HG02973 (cell line): Measurements from ENCODE around the gene LRR1.
"Not testable (repeated sequence)": the region's sequence is repeated elsewhere in the genome, so short reads cannot be mapped to it uniquely, and the experiment has no call there.

Source experiments
- ATAC-seq: cut with Tn5 transposase; IDR thresholded peaks from one replicate; pipeline ENCODE4 v1.9.1; 2021; ENCODE audit warnings: moderate library complexity; ENCODE audit not compliant: unreplicated experiment

The LRR1 gene

GRCh38 chr14:49598485-49599300 lies at the start of gene LRR1:
LRR1 (plus strand) TSS chr14:49598940; CDS start chr14:49599021, 81 bp downstream.
- peak; percentile 46 for ATAC-seq

GRCh38 chr14:49549446-49549845 lies 49.3 kb upstream of the LRR1 start:
- ATAC-seq = no peak

GRCh38 chr14:49549881-49550280 lies 48.9 kb upstream of the LRR1 start:
- ATAC-seq = no peak

GRCh38 chr14:49550286-49551184 lies 48.2 kb upstream of the LRR1 start:
- no peak for ATAC-seq

GRCh38 chr14:49551569-49551968 lies 47.2 kb upstream of the LRR1 start:
- ATAC-seq = no peak

- no peak for ATAC-seq
These were observed 45.6 kb upstream of the LRR1 start for GRCh38 chr14:49553106-49553505.

- ATAC-seq = no peak
These were observed 44.8 kb upstream of the LRR1 start for GRCh38 chr14:49553892-49554291.

- no peak for ATAC-seq
These were observed 38.6 kb upstream of the LRR1 start for GRCh38 chr14:49559979-49560768.

GRCh38 chr14:49566714-49567113 lies 32.0 kb upstream of the LRR1 start:
- no peak for ATAC-seq

GRCh38 chr14:49569281-49569680 lies 29.5 kb upstream of the LRR1 start:
- ATAC-seq = no peak

GRCh38 chr14:49574038-49574437 lies 24.7 kb upstream of the LRR1 start:
- no peak for ATAC-seq

- ATAC-seq = no peak
These were observed 20.6 kb upstream of the LRR1 start for GRCh38 chr14:49578141-49578540.

- ATAC-seq = no peak
These were observed 18.9 kb upstream of the LRR1 start for GRCh38 chr14:49579841-49580240.

- no peak for ATAC-seq
These were observed 17.3 kb upstream of the LRR1 start for GRCh38 chr14:49581209-49582112.

- ATAC-seq = no peak
These were observed 16.4 kb upstream of the LRR1 start for GRCh38 chr14:49582113-49582977.

- no peak for ATAC-seq
These were observed 15.1 kb upstream of the LRR1 start for GRCh38 chr14:49583629-49584028.

GRCh38 chr14:49584058-49584457 lies 14.7 kb upstream of the LRR1 start:
- no peak for ATAC-seq

- ATAC-seq = not testable (repeated sequence)
These were observed 13.6 kb upstream of the LRR1 start for GRCh38 chr14:49584981-49585640.
